Neural crest cell (in vitro differentiated cells): ENCODE measurements around the gene C20orf96. TPM values are rescaled to one million over a fixed set of nuclear protein-coding genes. Genes with fewer than 3 reads are reported as not detected.

ENCODE experiments used
- DNase-seq: peaks from one replicate; pipeline ENCODE4 v3.0.0; 2021; ENCODE audit warnings: low read depth, mixed read lengths, low spot score
- H3K27ac Mint-ChIP-seq: one replicate; pipeline ENCODE4 v1.8.0; 2021; ENCODE audit warnings: mild to moderate bottlenecking, mixed read lengths; ENCODE audit not compliant: unreplicated experiment
- H3K27me3 Mint-ChIP-seq: 2 replicates; pipeline ENCODE4 v1.8.0; 2021; ENCODE audit warnings: low read depth, mild to moderate bottlenecking, mixed read lengths
- H3K36me3 Mint-ChIP-seq: 2 replicates; pipeline ENCODE4 v1.8.0; 2021; ENCODE audit warnings: low read depth, mild to moderate bottlenecking, mixed read lengths
- H3K4me1 Mint-ChIP-seq: 2 replicates; pipeline ENCODE4 v1.8.0; 2021; ENCODE audit warnings: mixed read lengths
- H3K4me3 Mint-ChIP-seq: one replicate; pipeline ENCODE4 v1.8.0; 2021; ENCODE audit warnings: mild to moderate bottlenecking, mixed read lengths
- H3K9me3 Mint-ChIP-seq: 2 replicates; pipeline ENCODE4 v1.8.0; 2021; ENCODE audit warnings: mixed read lengths
- CTCF ChIP-seq: fragments of 200-600 bp; sonication (generic); conservative IDR thresholded peaks from 2 replicates; pipeline ENCODE4 v1.5.0; 2021; ENCODE audit warnings: antibody characterized with exemption, mild to moderate bottlenecking
- total RNA-seq: library from RNA; stranded (reverse); gene quantifications from 2 replicates; pipeline ENCODE4 v1.2.1, GENCODE V29; 2021

Gene C20orf96
- total RNA-seq, 1 donor from 2014 or later: 34.0 TPM

GRCh38 chr20:313948-314347, 23.4 kb upstream of the C20orf96 start:
- no peak overlapping the region for H3K4me3 Mint-ChIP-seq
- no peaks in the 10 kb centered on the region for H3K27me3 Mint-ChIP-seq
- DNase-seq: no peak
- H3K36me3 Mint-ChIP-seq: no peaks in the 10 kb centered on the region
- no peak overlapping the region for H3K27ac Mint-ChIP-seq
- TF ChIP-seq CTCF: no peak
- peaks cover 29% of the 10 kb centered on the region for H3K4me1 Mint-ChIP-seq
- no peaks in the 10 kb centered on the region for H3K9me3 Mint-ChIP-seq

- TF ChIP-seq CTCF: no peak
- no peak overlapping the region for H3K4me3 Mint-ChIP-seq
- H3K4me1 Mint-ChIP-seq: peaks cover 34% of the 10 kb centered on the region
- no peaks in the 10 kb centered on the region for H3K36me3 Mint-ChIP-seq
- H3K27me3 Mint-ChIP-seq: no peaks in the 10 kb centered on the region
- H3K9me3 Mint-ChIP-seq: no peaks in the 10 kb centered on the region
- DNase-seq: no peak
- H3K27ac Mint-ChIP-seq: no peak overlapping the region
Observed at GRCh38 chr20:313402-313801, 22.9 kb upstream of the C20orf96 start.

GRCh38 chr20:312866-313265, 22.3 kb upstream of the C20orf96 start:
- Mint-ChIP-seq H3K9me3 (no peaks in the 10 kb centered on the region), H3K36me3 (no peaks in the 10 kb centered on the region), H3K4me3 (peak overlapping the region; percentile 48), H3K27ac (no peak overlapping the region), H3K4me1 (peaks cover 40% of the 10 kb centered on the region), H3K27me3 (no peaks in the 10 kb centered on the region)
- no peak for DNase-seq
- no peak for TF ChIP-seq CTCF

GRCh38 chr20:312067-312466, 21.5 kb upstream of the C20orf96 start:
- no peak for TF ChIP-seq CTCF
- no peaks in the 10 kb centered on the region for H3K9me3 Mint-ChIP-seq

GRCh38 chr20:311609-312008, 21.1 kb upstream of the C20orf96 start:
- H3K4me1 Mint-ChIP-seq: peaks cover 40% of the 10 kb centered on the region
- H3K4me3 Mint-ChIP-seq: peak overlapping the region; percentile 43
- no peaks in the 10 kb centered on the region for H3K27me3 Mint-ChIP-seq
- no peak overlapping the region for H3K27ac Mint-ChIP-seq
- DNase-seq: no peak
- no peak for TF ChIP-seq CTCF
- H3K36me3 Mint-ChIP-seq: no peaks in the 10 kb centered on the region
- H3K9me3 Mint-ChIP-seq: no peaks in the 10 kb centered on the region

More at GRCh38 chr20:312067-312466, 21.5 kb upstream of the C20orf96 start:
- no peak for DNase-seq
- H3K36me3 Mint-ChIP-seq: no peaks in the 10 kb centered on the region
- H3K4me3 Mint-ChIP-seq: no peak overlapping the region
- H3K4me1 Mint-ChIP-seq: peaks cover 40% of the 10 kb centered on the region
- no peak overlapping the region for H3K27ac Mint-ChIP-seq
- H3K27me3 Mint-ChIP-seq: no peaks in the 10 kb centered on the region

- Mint-ChIP-seq H3K4me3 (peak overlapping the region; percentile 88), H3K27ac (no peak overlapping the region), H3K4me1 (peaks cover 40% of the 10 kb centered on the region), H3K27me3 (no peaks in the 10 kb centered on the region), H3K36me3 (no peaks in the 10 kb centered on the region), H3K9me3 (no peaks in the 10 kb centered on the region)
- no peak for TF ChIP-seq CTCF
- no peak for DNase-seq
Observed at GRCh38 chr20:310645-311044, 20.1 kb upstream of the C20orf96 start.
